SIG-M5 treated with dmso at 0.1 percent for 504 hours (cell line): ENCODE data around the gene SHB.

Experiments
- DNase-seq: peaks from one replicate; lab custom pipeline; 2025; ENCODE audit not compliant: unreplicated experiment; lab: John Stamatoyannopoulos, UW

SHB gene

GRCh38 chr9:37971108-37971459, 97.9 kb downstream of the SHB start:
- DNase-seq: no peak

GRCh38 chr9:37970301-37971107, 98.5 kb downstream of the SHB start:
- no peak for DNase-seq

GRCh38 chr9:37969558-37970300, 99.3 kb downstream of the SHB start:
- DNase-seq: no peak

- no peak for DNase-seq
These were observed 99.9 kb downstream of the SHB start for GRCh38 chr9:37969130-37969529.

- DNase-seq: no peak
These were observed 100.8 kb downstream of the SHB start for GRCh38 chr9:37968228-37968701.

- no peak for DNase-seq
These were observed 101.3 kb downstream of the SHB start for GRCh38 chr9:37967761-37968080.

- DNase-seq: no peak
These were observed 101.8 kb downstream of the SHB start for GRCh38 chr9:37967014-37967760.

- DNase-seq: no peak
These were observed 102.5 kb downstream of the SHB start for GRCh38 chr9:37966412-37967013.

GRCh38 chr9:37965676-37966345, 103.2 kb downstream of the SHB start:
- DNase-seq: peak; percentile 5

GRCh38 chr9:37965116-37965515, 103.9 kb downstream of the SHB start:
- DNase-seq: no peak

- DNase-seq: no peak
These were observed 104.3 kb downstream of the SHB start for GRCh38 chr9:37964740-37965081.

GRCh38 chr9:37963936-37964739, 104.9 kb downstream of the SHB start:
- peak; percentile 42 for DNase-seq

GRCh38 chr9:37961351-37961750, 107.7 kb downstream of the SHB start:
- DNase-seq: peak; percentile 59

GRCh38 chr9:37960631-37961030, 108.4 kb downstream of the SHB start:
- no peak for DNase-seq

- DNase-seq: no peak
These were observed 109.1 kb downstream of the SHB start for GRCh38 chr9:37959976-37960375.

GRCh38 chr9:37958154-37958553, 110.9 kb downstream of the SHB start:
- DNase-seq: no peak

GRCh38 chr9:37957664-37957953, 111.4 kb downstream of the SHB start:
- DNase-seq: no peak

GRCh38 chr9:37956904-37957663, 111.9 kb downstream of the SHB start:
- no peak for DNase-seq

GRCh38 chr9:37956423-37956820, 112.6 kb downstream of the SHB start:
- no peak for DNase-seq
